Glomerular endothelial cell (primary cell): ENCODE data around the gene AVPR2. TPM values are rescaled to one million over a fixed set of nuclear protein-coding genes. Genes with fewer than 3 reads are reported as not detected.

Experiments
- DNase-seq: peaks from one replicate; pipeline ENCODE4 v3.0.0-alpha.2; 2011; ENCODE audit warnings: low read depth, low spot score; ENCODE audit errors: extremely low read depth
- total RNA-seq: library from RNA; depleted of rRNA; stranded (reverse); fragments of >200 nt; gene quantifications from 2 replicates; pipeline ENCODE4 v1.2.3, GENCODE V29; 2015

AVPR2 gene
- total RNA-seq, 1 donor from 2014 or later: not detected

GRCh38 chrX:153910446-153910845 lies 6.0 kb downstream of the AVPR2 start:
- no peak for DNase-seq

- no peak for DNase-seq
Observed at GRCh38 chrX:153911798-153912197, 7.3 kb downstream of the AVPR2 start.

GRCh38 chrX:153913211-153913610 lies 8.7 kb downstream of the AVPR2 start:
- DNase-seq: no peak

GRCh38 chrX:153913701-153914100 lies 9.2 kb downstream of the AVPR2 start:
- no peak for DNase-seq

- DNase-seq: no peak
Observed at GRCh38 chrX:153917869-153918268, 13.4 kb downstream of the AVPR2 start.

- DNase-seq: no peak
Observed at GRCh38 chrX:153919281-153919680, 14.8 kb downstream of the AVPR2 start.

- no peak for DNase-seq
Observed at GRCh38 chrX:153920546-153920945, 16.1 kb downstream of the AVPR2 start.

- DNase-seq: no peak
Observed at GRCh38 chrX:153921070-153921469, 16.6 kb downstream of the AVPR2 start.

- DNase-seq: no peak
Observed at GRCh38 chrX:153921511-153922446, 17.3 kb downstream of the AVPR2 start.

- DNase-seq: no peak
Observed at GRCh38 chrX:153922932-153923857, 18.7 kb downstream of the AVPR2 start.

- no peak for DNase-seq
Observed at GRCh38 chrX:153924149-153924861, 19.8 kb downstream of the AVPR2 start.

- no peak for DNase-seq
Observed at GRCh38 chrX:153925387-153925738, 20.9 kb downstream of the AVPR2 start.

GRCh38 chrX:153925739-153926551 lies 21.5 kb downstream of the AVPR2 start, which contains the start of gene ARHGAP4:
Gene ARHGAP4 (minus strand): TSS chrX:153926264. CDS start chrX:153926202, 62 bp downstream.
- no peak for DNase-seq

- no peak for DNase-seq
Observed at GRCh38 chrX:153926552-153926857, 22.0 kb downstream of the AVPR2 start.

- DNase-seq: no peak
Observed at GRCh38 chrX:153926858-153927671, 22.6 kb downstream of the AVPR2 start.

GRCh38 chrX:153927672-153927921 lies 23.1 kb downstream of the AVPR2 start:
- no peak for DNase-seq

GRCh38 chrX:153927922-153928760 lies 23.7 kb downstream of the AVPR2 start:
- DNase-seq: peak; percentile 68

GRCh38 chrX:153928846-153929245 lies 24.4 kb downstream of the AVPR2 start:
- DNase-seq: no peak

- no peak for DNase-seq
Observed at GRCh38 chrX:153929576-153929975, 25.1 kb downstream of the AVPR2 start.
